Measurements from ENCODE around the gene ADD1.

DNA sequence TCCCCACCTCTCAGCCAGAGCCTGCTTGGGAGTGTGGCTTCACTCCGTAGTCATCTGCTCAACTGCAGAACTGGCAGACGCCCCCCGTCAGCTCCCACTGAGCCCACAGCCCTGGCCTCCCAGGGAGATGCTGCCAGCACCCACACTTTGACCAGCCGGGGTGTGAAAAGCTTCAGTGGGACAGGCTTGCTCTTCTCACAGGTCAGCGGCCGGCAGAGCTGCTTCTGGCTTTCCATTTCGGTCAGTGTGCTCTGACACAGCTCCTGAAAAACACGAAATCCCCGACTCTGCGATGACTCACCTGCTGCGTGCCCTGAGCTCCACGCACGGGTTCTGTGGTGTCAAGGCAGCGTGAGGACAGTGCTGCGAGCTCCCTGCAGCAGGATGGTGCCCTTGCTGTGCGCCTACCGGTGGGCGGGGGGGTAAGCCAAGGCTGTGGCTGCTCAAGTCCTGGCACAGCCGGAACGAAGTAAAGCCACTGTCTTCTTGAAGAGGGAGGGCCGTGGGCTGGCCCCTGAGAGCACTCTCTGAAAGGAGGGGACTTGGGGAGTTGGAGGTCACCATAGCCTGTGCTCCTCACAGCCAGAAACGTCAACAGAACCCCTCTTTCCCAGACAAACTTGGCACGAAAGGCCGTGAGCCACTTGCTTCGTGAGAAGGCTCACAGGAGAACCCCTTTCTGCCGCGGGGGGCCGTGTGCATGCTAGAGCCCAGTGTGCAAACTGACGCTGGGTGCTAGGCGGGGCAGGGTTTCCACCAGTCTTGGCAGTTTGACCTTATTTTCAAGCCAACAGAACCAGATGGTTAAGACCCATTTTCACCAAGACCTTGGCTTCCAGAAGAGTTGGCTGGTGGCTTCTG lies 96.0 kb downstream of the ADD1 start:
- no peak for TF ChIP-seq NR1H2 (CRISPR knock-in tag; IDR thresholded peaks at IDR 0.05; ENCODE audit: borderline replicate concordance, low read depth)
- TF ChIP-seq, protein P1, sequence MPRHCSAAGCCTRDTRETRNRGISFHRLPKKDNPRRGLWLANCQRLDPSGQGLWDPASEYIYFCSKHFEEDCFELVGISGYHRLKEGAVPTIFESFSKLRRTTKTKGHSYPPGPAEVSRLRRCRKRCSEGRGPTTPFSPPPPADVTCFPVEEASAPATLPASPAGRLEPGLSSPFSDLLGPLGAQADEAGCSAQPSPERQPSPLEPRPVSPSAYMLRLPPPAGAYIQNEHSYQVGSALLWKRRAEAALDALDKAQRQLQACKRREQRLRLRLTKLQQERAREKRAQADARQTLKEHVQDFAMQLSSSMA (CRISPR knock-in tag; IDR thresholded peaks at IDR 0.05), result no peak
- TF ChIP-seq SMC3 (IDR thresholded peaks at IDR 0.05; ENCODE audit: low read length), result no peak
- TF ChIP-seq, protein P2, sequence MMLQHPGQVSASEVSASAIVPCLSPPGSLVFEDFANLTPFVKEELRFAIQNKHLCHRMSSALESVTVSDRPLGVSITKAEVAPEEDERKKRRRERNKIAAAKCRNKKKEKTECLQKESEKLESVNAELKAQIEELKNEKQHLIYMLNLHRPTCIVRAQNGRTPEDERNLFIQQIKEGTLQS (CRISPR knock-in tag; IDR thresholded peaks at IDR 0.05), result no peak
